ENCODE results near the gene ARFGAP3.
"Not testable (repeated sequence)": the region's sequence is repeated elsewhere in the genome, so short reads cannot be mapped to it uniquely, and the experiment has no call there.

Gene ARFGAP3

GRCh38 chr22:42768385-42769035, 88.6 kb downstream of the ARFGAP3 start:
- DNase-seq (ENCODE audit: low spot score): no peak

GRCh38 chr22:42766860-42767259, 90.2 kb downstream of the ARFGAP3 start:
- DNase-seq (ENCODE audit: low spot score): no peak

GRCh38 chr22:42764895-42765363, 92.1 kb downstream of the ARFGAP3 start:
- no peak for DNase-seq (ENCODE audit: low spot score)

DNA sequence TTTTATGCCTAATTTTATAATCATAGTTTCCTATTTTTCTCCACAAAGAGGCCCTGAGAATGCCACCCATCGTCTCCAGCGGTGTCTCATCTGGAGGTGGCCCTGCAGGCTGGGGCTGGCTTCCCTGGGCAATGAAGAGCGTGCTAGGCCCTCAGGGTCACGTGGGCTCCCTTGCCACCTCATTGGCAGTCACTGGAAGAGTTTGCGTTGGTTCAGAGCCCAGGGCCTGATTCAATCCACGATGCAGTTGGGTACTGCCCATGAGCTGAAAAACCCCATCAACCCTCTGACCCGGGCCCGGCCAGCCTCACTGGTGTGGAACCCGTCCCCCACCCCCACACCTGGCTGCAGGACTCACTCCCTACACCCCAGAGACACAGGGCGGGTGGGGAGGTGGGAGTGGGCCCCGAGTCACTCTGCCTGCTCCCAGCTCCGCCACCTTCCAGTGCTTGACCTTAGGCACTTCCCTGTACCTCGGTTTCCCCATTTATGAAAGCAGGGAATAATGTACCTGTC, 93.0 kb downstream of the ARFGAP3 start:
- DNase-seq (ENCODE audit: low spot score): no peak

GRCh38 chr22:42760806-42761565, 96.1 kb downstream of the ARFGAP3 start:
- no peak for DNase-seq (ENCODE audit: low spot score)

GRCh38 chr22:42758931-42759629, 98.0 kb downstream of the ARFGAP3 start:
- no peak for DNase-seq (ENCODE audit: low spot score)

GRCh38 chr22:42755553-42755952, 101.5 kb downstream of the ARFGAP3 start:
- DNase-seq (ENCODE audit: low spot score): not testable (repeated sequence)

DNA sequence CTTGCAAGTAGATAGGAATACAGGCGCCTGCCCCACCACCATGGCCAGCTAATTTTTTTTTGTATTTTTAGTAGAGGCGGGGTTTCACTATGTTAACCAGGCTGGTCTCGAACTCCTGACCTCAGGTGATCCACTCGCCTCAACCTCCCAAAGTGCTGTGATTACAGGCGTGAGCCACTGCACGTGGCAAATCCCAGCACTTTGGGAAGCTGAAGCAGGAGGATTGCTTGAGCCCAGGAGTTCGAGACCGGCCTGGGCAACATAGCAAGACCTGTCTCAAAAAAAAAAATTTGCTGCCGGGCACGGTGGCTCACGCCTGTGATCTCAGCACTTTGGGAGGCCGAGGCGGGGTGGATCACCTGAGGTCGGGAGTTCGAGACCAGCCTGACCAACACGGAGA, 102.0 kb downstream of the ARFGAP3 start:
- not testable (repeated sequence) for DNase-seq (ENCODE audit: low spot score)

DNA sequence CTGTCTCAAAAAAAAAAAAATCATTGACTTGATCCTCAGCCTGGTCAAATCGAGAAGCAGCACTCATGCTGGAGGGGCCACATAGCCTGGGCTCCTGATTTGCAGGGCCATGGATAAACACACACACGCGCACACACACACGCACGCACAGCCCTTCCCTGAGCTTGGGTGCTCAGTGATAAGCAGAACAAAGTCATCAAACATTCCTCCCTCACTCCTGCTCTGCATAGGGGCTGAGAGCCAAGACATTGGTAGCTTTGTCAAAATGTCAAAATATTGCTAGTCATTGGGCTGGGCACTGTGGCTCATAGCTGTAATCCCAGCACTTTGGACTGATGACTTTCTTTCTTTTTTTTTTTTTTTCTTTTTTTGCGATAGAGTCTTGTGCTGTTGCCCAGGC, 102.4 kb downstream of the ARFGAP3 start:
- no peak for DNase-seq (ENCODE audit: low spot score)

- DNase-seq (ENCODE audit: low spot score): no peak
Measured at GRCh38 chr22:42752912-42753311, 104.2 kb downstream of the ARFGAP3 start.

DNA sequence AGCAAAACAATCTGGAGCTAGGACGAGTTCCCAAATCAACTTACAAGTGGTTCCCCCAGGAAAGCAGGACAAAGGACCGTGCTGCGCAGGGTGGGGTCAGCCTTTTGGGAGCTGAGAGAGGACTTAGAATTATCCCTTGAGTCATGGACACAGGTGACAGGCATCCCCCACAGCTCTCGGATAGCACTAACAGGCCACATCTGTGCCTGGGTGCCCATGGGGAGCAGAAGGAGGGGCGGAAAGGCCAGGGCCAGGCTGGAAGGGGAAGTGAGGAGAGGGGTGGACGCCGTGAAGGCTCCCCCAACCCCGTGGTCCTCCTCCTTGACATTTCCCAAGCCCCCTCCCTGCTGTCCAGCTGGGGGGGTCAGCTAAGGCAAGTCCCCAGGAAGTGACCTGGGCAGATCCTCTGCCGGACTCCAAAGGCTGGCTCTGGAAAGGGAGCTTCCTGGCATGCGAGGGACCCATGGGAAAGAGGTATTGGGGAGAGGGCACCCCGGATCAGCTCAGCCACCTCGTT, 104.8 kb downstream of the ARFGAP3 start:
- DNase-seq (ENCODE audit: low spot score): no peak

DNA sequence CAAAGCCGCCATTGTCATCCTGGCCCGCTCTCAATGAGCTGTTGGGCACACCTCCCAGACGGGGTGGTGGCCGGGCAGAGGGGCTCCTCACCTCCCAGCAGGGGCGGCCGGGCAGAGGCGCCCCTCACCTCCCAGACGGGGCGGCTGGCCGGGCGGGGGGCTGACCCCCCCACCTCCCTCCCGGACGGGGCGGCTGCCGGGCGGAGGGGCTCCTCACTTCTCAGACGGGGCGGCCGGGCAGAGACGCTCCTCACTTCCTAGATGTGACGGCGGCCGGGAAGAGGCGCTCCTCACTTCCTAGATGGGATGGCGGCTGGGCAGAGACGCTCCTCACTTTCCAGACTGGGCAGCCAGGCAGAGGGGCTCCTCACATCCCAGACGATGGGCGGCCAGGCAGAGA, 106.7 kb downstream of the ARFGAP3 start:
- DNase-seq (ENCODE audit: low spot score): not testable (repeated sequence)

GRCh38 chr22:42747701-42748513, 109.2 kb downstream of the ARFGAP3 start:
- DNase-seq (ENCODE audit: low spot score): no peak

Measured in HuH-7 (cell line).